Measurements from ENCODE around the gene DVL1. TPM values are rescaled to one million over a fixed set of nuclear protein-coding genes. Genes with fewer than 3 reads are reported as not detected.
A peak's percentile ranks its signal among the peaks of the same experiment; 100 is the strongest.

Gene DVL1
- polyA plus RNA-seq, 10 donors, result 26.6 to 50.4 (median 34.9) TPM

GRCh38 chr1:1299686-1300351, 49.4 kb downstream of the DVL1 start:
- no peak for DNase-seq

GRCh38 chr1:1298861-1299685, 50.1 kb downstream of the DVL1 start:
- DNase-seq, result peak; percentile 55 to 76 (median 61)

DNA sequence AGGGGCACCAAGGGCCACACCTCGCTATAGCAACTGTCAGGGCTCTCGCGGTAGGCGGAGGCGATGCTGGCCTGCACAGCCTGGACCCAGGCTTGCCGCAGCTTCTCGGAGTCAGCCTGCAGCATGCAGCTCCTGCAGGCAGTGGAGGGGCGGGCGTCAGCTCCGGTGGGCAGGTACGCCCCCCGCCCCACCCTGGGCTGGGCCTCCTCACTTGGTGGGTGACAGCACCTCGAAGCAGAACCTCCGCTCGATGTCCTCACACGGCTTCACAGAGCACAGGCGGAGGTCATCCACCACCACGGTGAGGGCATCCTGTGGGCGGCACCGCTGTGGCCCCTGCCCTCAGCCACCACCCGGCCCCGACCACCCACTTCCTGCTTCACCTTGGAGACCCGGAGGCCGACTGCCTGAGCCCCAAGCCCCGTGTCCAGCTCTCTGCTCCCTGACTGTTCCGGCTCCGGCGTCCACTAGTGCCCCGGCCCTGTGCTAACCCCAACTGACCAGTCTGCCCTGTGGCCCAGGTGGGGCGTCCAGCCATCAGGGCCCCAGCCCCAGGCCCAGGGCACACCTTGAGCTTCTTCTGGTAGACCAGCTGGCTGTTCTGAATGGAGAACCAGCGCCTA, 51.3 kb downstream of the DVL1 start:
- DNase-seq, result no peak

- no peak for DNase-seq
Observed at GRCh38 chr1:1296070-1297061, 52.9 kb downstream of the DVL1 start.

DNA sequence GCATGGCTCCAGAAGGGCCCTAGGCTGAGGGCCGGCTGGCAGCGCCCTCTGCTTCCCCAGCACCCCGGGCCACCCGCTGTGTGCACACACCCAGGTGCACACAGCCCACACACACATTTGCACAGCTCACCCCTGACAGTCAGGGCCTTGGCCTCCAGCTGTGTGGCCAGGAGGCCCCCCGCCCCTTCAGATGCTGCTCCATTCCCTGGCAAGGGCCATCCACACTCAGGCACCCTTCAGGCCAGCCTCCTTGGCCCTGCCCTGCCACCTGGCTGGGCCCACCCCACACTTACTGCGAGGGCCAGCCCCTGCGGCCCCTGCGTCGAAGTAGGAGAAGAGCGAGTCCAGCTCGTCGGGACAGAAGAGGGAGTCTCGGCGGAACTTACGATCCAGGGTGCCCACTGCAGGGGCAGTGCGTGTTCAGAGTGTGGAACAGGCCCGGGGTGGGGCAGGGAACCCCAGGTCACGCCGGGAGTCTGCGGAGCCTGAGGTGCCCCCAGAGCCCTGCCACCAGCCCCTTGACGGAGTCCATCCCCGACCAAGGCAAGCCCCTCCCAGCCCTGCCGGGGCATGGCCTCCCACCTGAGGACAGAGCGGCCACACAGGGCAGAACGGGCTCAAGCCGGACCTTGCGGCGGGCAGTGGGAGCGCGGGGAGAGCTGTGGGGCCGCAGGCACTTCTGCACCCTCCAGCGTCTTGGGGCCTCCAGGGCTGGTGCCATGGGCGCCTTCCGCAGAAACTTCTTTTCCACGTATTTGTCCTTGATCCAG, 53.9 kb downstream of the DVL1 start:
- DNase-seq, result no peak

GRCh38 chr1:1294250-1294890, 54.8 kb downstream of the DVL1 start:
- DNase-seq, result no peak

GRCh38 chr1:1293263-1294249, 55.7 kb downstream of the DVL1 start:
- no peak for DNase-seq

DNA sequence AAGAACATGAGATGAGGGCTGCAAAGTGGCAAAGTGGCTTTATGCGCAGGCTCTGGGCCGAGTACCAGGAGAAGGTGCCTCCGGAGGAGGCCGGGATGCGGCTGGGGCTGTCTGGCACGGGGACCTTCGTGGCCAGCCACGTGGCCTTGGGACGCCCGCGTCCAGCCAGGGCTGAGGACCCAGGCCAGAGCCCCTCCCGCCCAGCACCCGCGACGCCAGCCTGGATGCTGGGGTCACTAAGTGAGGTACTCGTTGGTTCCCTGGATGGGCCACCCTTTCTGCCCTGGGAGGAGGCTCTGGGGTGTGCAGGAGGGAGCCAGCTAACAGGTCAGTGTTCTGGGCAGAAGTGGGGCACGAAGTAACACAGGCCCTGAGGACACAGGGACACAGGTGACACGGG, 56.4 kb downstream of the DVL1 start:
- DNase-seq, result no peak

- DNase-seq, result no peak
Observed at GRCh38 chr1:1292442-1292779, 56.8 kb downstream of the DVL1 start.

- DNase-seq, result peak in 2 of 3 donors; percentile 52 to 79
Observed at GRCh38 chr1:1291548-1292441, 57.4 kb downstream of the DVL1 start.

DNA sequence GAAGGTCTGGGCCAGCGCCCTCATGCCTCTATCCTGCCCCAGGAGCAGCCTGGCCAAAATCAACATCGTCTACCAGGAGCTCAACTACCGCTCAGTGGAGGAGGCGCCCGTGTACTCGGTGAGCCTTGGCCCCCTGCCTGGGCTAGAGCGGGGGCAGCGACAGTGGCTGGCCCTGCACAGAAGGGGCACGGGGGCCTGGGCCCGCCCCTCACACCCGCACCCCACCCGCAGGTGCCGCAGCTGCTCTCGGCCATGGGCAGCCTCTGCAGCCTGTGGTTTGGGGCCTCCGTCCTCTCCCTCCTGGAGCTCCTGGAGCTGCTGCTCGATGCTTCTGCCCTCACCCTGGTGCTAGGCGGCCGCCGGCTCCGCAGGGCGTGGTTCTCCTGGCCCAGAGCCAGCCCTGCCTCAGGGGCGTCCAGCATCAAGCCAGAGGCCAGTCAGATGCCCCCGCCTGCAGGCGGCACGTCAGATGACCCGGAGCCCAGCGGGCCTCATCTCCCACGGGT, 58.1 kb downstream of the DVL1 start:
- no peak for DNase-seq

GRCh38 chr1:1290238-1290731, 58.9 kb downstream of the DVL1 start:
- DNase-seq, result peak in 1 of 3 donors; percentile 45

DNA sequence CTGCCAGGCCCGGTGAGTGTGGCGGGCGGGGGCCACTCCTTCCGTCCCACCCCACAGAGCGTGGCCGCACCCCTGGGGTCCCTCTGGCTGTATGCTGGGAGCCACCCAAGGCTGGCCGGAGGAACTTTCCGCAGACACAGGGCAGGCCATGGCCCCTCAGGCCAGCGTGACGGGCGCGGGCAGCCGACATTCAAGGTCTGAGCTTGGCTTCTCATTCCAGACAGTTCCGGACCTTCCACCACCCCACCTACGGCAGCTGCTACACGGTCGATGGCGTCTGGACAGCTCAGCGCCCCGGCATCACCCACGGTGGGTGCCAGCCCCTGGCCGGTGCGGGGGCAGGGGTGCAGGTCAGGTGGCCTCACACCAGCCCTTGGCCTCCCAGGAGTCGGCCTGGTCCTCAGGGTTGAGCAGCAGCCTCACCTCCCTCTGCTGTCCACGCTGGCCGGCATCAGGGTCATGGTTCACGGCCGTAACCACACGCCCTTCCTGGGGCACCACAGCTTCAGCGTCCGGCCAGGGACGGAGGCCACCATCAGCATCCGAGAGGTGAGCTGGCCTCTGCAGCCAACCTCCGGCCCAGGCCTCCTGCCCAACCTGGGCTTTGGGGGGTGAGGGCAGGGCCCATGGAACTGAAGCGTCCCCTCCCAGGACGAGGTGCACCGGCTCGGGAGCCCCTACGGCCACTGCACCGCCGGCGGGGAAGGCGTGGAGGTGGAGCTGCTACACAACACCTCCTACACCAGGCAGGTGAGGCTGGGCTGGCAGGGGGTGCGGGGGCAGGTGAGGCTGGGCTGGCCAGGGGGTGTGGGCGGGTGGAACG, 61.7 kb downstream of the DVL1 start:
- DNase-seq, result no peak

DNA sequence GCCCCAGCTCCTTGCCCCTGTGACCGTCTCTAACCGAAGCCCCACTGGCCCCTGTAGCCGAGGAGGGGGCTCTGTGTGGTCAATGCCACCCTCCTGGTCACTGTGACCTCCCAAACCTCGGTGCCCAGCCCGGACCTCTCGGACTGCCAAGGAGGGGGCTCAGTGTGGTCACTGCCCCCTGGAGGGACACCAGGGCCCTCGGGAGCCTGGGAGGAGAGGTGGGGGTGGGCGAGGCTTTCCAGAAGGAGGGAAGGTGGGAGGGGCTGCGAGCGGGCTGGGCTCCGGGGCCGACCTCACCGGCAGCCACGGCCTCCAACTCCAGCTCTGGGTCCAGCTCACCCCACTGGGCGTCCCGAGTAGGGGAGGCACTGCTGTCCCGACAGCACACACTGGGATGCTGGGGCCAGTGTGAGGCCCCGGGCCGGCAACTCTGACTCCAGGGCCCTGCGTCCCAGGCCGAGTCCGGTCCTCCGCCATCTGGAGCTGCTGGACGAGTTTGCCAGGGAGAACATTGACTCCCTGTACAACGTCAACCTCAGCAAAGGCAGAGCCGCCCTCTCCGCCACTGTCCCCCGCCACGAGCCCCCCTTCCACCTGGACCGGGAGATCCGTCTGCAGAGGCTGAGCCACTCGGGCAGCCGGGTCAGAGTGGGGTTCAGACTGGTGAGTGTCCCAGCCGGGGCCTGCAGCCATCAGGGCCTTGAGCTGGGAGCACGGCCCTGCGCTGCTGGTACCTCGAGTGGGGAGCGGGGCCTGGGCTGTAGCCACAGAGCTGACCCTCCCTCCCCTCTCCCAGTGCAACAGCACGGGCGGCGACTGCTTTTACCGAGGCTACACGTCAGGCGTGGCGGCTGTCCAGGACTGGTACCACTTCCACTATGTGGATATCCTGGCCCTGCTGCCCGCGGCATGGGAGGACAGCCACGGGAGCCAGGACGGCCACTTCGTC, 62.6 kb downstream of the DVL1 start:
- DNase-seq, result no peak

DNA sequence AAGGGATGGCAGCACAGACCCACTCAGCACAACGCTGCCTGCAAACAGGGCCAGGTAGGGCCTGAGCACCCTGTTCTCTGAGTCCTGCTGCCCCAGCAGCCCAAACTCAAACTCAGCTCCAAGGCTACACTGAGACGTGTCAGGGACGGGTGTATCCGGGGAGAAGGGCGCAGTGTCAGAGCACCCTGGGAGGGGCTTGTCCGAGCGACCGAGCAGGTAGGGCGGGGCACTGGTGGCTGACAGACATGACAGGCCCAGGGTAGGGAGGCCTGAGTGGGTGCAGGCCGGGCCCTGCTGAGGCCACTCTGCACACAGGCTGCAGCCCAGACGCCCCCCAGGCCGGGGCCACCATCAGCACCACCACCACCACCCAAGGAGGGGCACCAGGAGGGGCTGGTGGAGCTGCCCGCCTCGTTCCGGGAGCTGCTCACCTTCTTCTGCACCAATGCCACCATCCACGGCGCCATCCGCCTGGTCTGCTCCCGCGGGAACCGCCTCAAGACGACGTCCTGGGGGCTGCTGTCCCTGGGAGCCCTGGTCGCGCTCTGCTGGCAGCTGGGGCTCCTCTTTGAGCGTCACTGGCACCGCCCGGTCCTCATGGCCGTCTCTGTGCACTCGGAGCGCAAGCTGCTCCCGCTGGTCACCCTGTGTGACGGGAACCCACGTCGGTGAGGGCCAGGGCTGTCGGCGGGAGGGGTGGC, 63.5 kb downstream of the DVL1 start:
- DNase-seq, result no peak

Data from muscle of back (tissue), 11 donors.